WTC11 (cell line): ENCODE results near the gene RAD21L1.

Experiments
- CBFB ChIP-seq: sonication (generic); formaldehyde crosslinking; IDR thresholded peaks from 2 replicates; pipeline ENCODE4 v1.8.1; 2022; ENCODE audit warnings: mild to moderate bottlenecking, low read depth, missing genetic modification reagents
- FOXJ3 ChIP-seq: sonication (generic); formaldehyde crosslinking; IDR thresholded peaks from 2 replicates; pipeline ENCODE4 v1.9.0; 2021; ENCODE audit warnings: missing genetic modification reagents, mild to moderate bottlenecking, borderline replicate concordance
- NR3C1 ChIP-seq: sonication (generic); formaldehyde crosslinking; conservative IDR thresholded peaks from 2 replicates; pipeline ENCODE4 v1.8.1; 2023; ENCODE audit warnings: low read depth, mild to moderate bottlenecking, missing genetic modification reagents
- RELA ChIP-seq: sonication (generic); formaldehyde crosslinking; IDR thresholded peaks from 2 replicates; pipeline ENCODE4 v1.8.1; 2022; ENCODE audit warnings: missing genetic modification reagents, mild to moderate bottlenecking, borderline replicate concordance
- SP1 ChIP-seq: sonication (generic); formaldehyde crosslinking; conservative IDR thresholded peaks from 2 replicates; pipeline ENCODE4 v1.8.1; 2022; ENCODE audit warnings: missing genetic modification reagents
- TCF7 ChIP-seq: sonication (generic); formaldehyde crosslinking; IDR thresholded peaks from 2 replicates; pipeline ENCODE4 v1.8.0; 2022; ENCODE audit warnings: mild to moderate bottlenecking, low read depth, missing genetic modification reagents, moderate library complexity
- ZNF121 ChIP-seq: sonication (generic); formaldehyde crosslinking; IDR thresholded peaks from 2 replicates; pipeline ENCODE4 v1.8.0; 2023; ENCODE audit warnings: missing genetic modification reagents
- TF ChIP-seq, protein P1 (sequence below): fragments of 200-600 bp; IDR thresholded peaks from 2 replicates; pipeline ENCODE4 v1.8.0; 2022; ENCODE audit warnings: antibody characterized with exemption
- TF ChIP-seq, protein P2 (sequence below): sonication (generic); formaldehyde crosslinking; IDR thresholded peaks from 2 replicates; pipeline ENCODE4 v1.8.0; 2022; ENCODE audit warnings: mild to moderate bottlenecking, missing genetic modification reagents
- TF ChIP-seq, protein P3 (sequence below): sonication (generic); formaldehyde crosslinking; IDR thresholded peaks from 2 replicates; pipeline ENCODE4 v1.8.0; 2022; ENCODE audit warnings: mild to moderate bottlenecking, missing genetic modification reagents

DNA sequence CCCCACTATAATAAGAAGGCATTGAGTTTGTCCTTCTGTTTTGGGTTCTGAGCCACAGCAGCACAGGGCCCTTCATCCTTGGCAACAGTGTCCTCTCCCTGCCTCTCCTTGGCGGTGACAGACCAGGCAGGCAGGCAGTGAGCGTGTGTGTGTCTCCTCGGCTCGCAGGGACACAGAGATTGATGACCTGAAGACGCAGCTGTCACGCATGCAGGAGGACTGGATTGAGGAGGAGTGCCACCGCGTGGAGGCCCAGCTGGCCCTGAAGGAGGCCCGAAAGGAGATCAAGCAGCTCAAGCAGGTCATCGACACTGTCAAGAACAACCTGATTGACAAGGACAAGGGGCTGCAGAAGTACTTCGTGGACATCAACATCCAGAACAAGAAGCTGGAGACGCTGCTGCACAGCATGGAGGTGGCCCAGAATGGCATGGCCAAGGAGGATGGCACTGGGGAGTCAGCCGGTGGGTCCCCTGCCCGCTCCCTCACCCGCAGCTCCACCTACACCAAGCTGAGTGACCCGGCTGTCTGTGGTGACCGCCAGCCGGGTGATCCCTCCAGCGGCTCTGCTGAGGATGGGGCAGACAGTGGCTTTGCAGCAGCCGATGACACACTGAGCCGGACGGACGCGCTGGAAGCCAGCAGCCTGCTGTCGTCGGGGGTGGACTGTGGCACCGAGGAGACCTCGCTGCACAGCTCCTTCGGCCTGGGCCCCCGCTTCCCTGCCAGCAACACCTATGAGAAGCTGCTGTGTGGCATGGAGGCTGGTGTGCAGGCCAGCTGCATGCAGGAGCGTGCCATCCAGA, 79.1 kb downstream of the RAD21L1 start:
- TF ChIP-seq, protein P1, sequence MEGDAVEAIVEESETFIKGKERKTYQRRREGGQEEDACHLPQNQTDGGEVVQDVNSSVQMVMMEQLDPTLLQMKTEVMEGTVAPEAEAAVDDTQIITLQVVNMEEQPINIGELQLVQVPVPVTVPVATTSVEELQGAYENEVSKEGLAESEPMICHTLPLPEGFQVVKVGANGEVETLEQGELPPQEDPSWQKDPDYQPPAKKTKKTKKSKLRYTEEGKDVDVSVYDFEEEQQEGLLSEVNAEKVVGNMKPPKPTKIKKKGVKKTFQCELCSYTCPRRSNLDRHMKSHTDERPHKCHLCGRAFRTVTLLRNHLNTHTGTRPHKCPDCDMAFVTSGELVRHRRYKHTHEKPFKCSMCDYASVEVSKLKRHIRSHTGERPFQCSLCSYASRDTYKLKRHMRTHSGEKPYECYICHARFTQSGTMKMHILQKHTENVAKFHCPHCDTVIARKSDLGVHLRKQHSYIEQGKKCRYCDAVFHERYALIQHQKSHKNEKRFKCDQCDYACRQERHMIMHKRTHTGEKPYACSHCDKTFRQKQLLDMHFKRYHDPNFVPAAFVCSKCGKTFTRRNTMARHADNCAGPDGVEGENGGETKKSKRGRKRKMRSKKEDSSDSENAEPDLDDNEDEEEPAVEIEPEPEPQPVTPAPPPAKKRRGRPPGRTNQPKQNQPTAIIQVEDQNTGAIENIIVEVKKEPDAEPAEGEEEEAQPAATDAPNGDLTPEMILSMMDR = no peak
- no peak for TF ChIP-seq RELA
- TF ChIP-seq, protein P2, sequence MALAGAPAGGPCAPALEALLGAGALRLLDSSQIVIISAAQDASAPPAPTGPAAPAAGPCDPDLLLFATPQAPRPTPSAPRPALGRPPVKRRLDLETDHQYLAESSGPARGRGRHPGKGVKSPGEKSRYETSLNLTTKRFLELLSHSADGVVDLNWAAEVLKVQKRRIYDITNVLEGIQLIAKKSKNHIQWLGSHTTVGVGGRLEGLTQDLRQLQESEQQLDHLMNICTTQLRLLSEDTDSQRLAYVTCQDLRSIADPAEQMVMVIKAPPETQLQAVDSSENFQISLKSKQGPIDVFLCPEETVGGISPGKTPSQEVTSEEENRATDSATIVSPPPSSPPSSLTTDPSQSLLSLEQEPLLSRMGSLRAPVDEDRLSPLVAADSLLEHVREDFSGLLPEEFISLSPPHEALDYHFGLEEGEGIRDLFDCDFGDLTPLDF (CRISPR knock-in tag) = no peak
- no peak for TF ChIP-seq ZNF121 (CRISPR knock-in tag)
- TF ChIP-seq, protein P3, sequence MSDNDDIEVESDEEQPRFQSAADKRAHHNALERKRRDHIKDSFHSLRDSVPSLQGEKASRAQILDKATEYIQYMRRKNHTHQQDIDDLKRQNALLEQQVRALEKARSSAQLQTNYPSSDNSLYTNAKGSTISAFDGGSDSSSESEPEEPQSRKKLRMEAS = no peak
- no peak for TF ChIP-seq CBFB (CRISPR knock-in tag)
- TF ChIP-seq TCF7 (CRISPR knock-in tag) = no peak
- no peak for TF ChIP-seq SP1 (CRISPR knock-in tag)
- TF ChIP-seq FOXJ3 = no peak
- no peak for TF ChIP-seq NR3C1 (CRISPR knock-in tag)
